Activated naive CD4-positive, alpha-beta T cell treated with anti-CD3 and anti-CD28 coated beads for 36 hours (primary cell): ENCODE data around the gene MTA3. TPM values are rescaled to one million over a fixed set of nuclear protein-coding genes. Genes with fewer than 3 reads are reported as not detected.

Experiments
- CTCF ChIA-PET: fragments of 350-600 bp; sonication (Branson Sonifier 250); formaldehyde crosslinking; loops from one replicate; lab custom pipeline; 2021; ENCODE audit warnings: antibody characterized with exemption; lab: Charles Lee
- DNase-seq: peaks from one replicate; pipeline ENCODE4 v3.0.0-alpha.2; 2020
- H3K27ac Mint-ChIP-seq: one replicate; pipeline ENCODE4 v1.8.0; 2021; ENCODE audit warnings: mild to moderate bottlenecking, mixed read lengths
- H3K27me3 Mint-ChIP-seq: one replicate; pipeline ENCODE4 v1.8.0; 2021; ENCODE audit warnings: low read depth, mixed read lengths
- H3K36me3 Mint-ChIP-seq: one replicate; pipeline ENCODE4 v1.8.0; 2021; ENCODE audit warnings: low read depth, mixed read lengths
- H3K4me1 Mint-ChIP-seq: one replicate; pipeline ENCODE4 v1.8.0; 2021; ENCODE audit warnings: low read depth, mixed read lengths
- H3K4me3 Mint-ChIP-seq: one replicate; pipeline ENCODE4 v1.8.0; 2021; ENCODE audit warnings: mild to moderate bottlenecking, moderate library complexity, mixed read lengths
- H3K9me3 Mint-ChIP-seq: one replicate; pipeline ENCODE4 v1.8.0; 2021; ENCODE audit warnings: mixed read lengths
- intact Hi-C: fragments of 100-400 bp; cut with micrococcal nuclease; formaldehyde crosslinking; loops from one replicate; pipeline ENCODE4 v1.15.1; 2023
- total RNA-seq, 2 experiments: library from RNA; stranded (reverse); gene quantifications; one replicate each; pipeline ENCODE4 v1.2.3, GENCODE V29; 2021

The MTA3 gene
- total RNA-seq, 2 experiments from 2014 or later: 31.9 to 38.0 TPM

GRCh38 chr2:42652086-42652485, 83.7 kb downstream of the MTA3 start:
- DNase-seq: peak; percentile 56
- intact Hi-C loops: loop anchor here (1.0 to 10.0 kb wide), 6 partner anchors 33 to 807 kb away; partner anchors contain the start of gene COX7A2L
- H3K4me3 Mint-ChIP-seq: peak overlapping the region; percentile 54

GRCh38 chr2:42653039-42653438, 84.6 kb downstream of the MTA3 start:
- H3K27me3 Mint-ChIP-seq: no peaks in the 10 kb centered on the region
- intact Hi-C loops: loop anchor here (2.0 to 10.0 kb wide), 5 partner anchors 86 to 808 kb away; partner anchors contain the start of gene COX7A2L
- no peaks in the 10 kb centered on the region for H3K9me3 Mint-ChIP-seq
- H3K4me1 Mint-ChIP-seq: peaks cover 67% of the 10 kb centered on the region
- H3K36me3 Mint-ChIP-seq: peaks cover under 1% of the 10 kb centered on the region
- CTCF ChIA-PET: interaction anchor here (3.1 kb wide), 1 partner anchor 10 kb away, joined by 19 read pairs; no protein-coding TSS in a partner anchor
- no peak for DNase-seq
- no peak overlapping the region for H3K27ac Mint-ChIP-seq
- H3K4me3 Mint-ChIP-seq: no peak overlapping the region

More at GRCh38 chr2:42652086-42652485, 83.7 kb downstream of the MTA3 start:
- H3K4me1 Mint-ChIP-seq: peaks cover 70% of the 10 kb centered on the region
- CTCF ChIA-PET: interaction anchor here (0.7 to 2.5 kb wide), 2 partner anchors 11 to 399 kb away, joined by 5 to 17 read pairs; no protein-coding TSS in a partner anchor
- H3K9me3 Mint-ChIP-seq: no peaks in the 10 kb centered on the region
- peak overlapping the region; percentile 83 for H3K27ac Mint-ChIP-seq
- H3K36me3 Mint-ChIP-seq: peaks cover 2% of the 10 kb centered on the region
- H3K27me3 Mint-ChIP-seq: no peaks in the 10 kb centered on the region

GRCh38 chr2:42653908-42654445, 85.5 kb downstream of the MTA3 start:
- no peaks in the 10 kb centered on the region for H3K27me3 Mint-ChIP-seq
- peak overlapping the region; percentile 44 for H3K27ac Mint-ChIP-seq
- DNase-seq: no peak
- peaks cover 59% of the 10 kb centered on the region for H3K4me1 Mint-ChIP-seq
- peaks cover 2% of the 10 kb centered on the region for H3K36me3 Mint-ChIP-seq
- H3K4me3 Mint-ChIP-seq: no peak overlapping the region
- intact Hi-C loops: loop anchor here (2.0 to 10.0 kb wide), 5 partner anchors 87 to 809 kb away; partner anchors contain the start of gene COX7A2L
- no peaks in the 10 kb centered on the region for H3K9me3 Mint-ChIP-seq
- CTCF ChIA-PET: interaction anchor here (0.8 to 3.1 kb wide), 4 partner anchors 10 to 734 kb away, joined by 3 to 19 read pairs (median 4); no protein-coding TSS in a partner anchor

GRCh38 chr2:42658306-42658705, 89.9 kb downstream of the MTA3 start:
- intact Hi-C loops: loop anchor here (10.0 kb wide), 1 partner anchor 814 kb away; no protein-coding TSS in a partner anchor
- peaks cover 5% of the 10 kb centered on the region for H3K36me3 Mint-ChIP-seq
- DNase-seq: no peak
- H3K27me3 Mint-ChIP-seq: no peaks in the 10 kb centered on the region
- CTCF ChIA-PET: interaction anchor here (0.5 to 0.6 kb wide), 2 partner anchors 103 to 299 kb away, joined by 3 read pairs; no protein-coding TSS in a partner anchor
- H3K4me1 Mint-ChIP-seq: peaks cover 34% of the 10 kb centered on the region
- H3K9me3 Mint-ChIP-seq: no peaks in the 10 kb centered on the region
- no peak overlapping the region for H3K27ac Mint-ChIP-seq
- H3K4me3 Mint-ChIP-seq: no peak overlapping the region

- no peak overlapping the region for H3K4me3 Mint-ChIP-seq
- intact Hi-C loops: loop anchor here (5.0 to 10.0 kb wide), 3 partner anchors 567 to 815 kb away; no protein-coding TSS in a partner anchor
- CTCF ChIA-PET: interaction anchor here (0.8 kb wide), 1 partner anchor 22 kb away, joined by 3 read pairs; no protein-coding TSS in a partner anchor
- no peaks in the 10 kb centered on the region for H3K27me3 Mint-ChIP-seq
- H3K27ac Mint-ChIP-seq: no peak overlapping the region
- no peaks in the 10 kb centered on the region for H3K9me3 Mint-ChIP-seq
- H3K4me1 Mint-ChIP-seq: peaks cover 30% of the 10 kb centered on the region
- H3K36me3 Mint-ChIP-seq: peaks cover 5% of the 10 kb centered on the region
- DNase-seq: no peak
Measured at GRCh38 chr2:42659609-42660008, 91.2 kb downstream of the MTA3 start.

- Mint-ChIP-seq H3K27ac (peak overlapping the region; percentile 57), H3K36me3 (peaks cover 2% of the 10 kb centered on the region), H3K4me3 (no peak overlapping the region), H3K4me1 (peaks cover 17% of the 10 kb centered on the region), H3K9me3 (no peaks in the 10 kb centered on the region), H3K27me3 (no peaks in the 10 kb centered on the region)
- CTCF ChIA-PET: interaction anchor here (0.6 to 2.8 kb wide), 23 partner anchors 9 to 920 kb away, joined by 3 to 30 read pairs (median 5); no protein-coding TSS in a partner anchor
- intact Hi-C loops: loop anchor here (1.0 to 5.0 kb wide), 6 partner anchors 94 to 791 kb away; partner anchors contain the start of genes COX7A2L and MTA3
- peak; percentile 80 for DNase-seq
Measured at GRCh38 chr2:42663106-42663780, 94.8 kb downstream of the MTA3 start.

- Mint-ChIP-seq H3K27ac (peak overlapping the region; percentile 57), H3K36me3 (peaks cover 2% of the 10 kb centered on the region), H3K27me3 (no peaks in the 10 kb centered on the region), H3K4me3 (no peak overlapping the region), H3K4me1 (peaks cover 17% of the 10 kb centered on the region), H3K9me3 (no peaks in the 10 kb centered on the region)
- no peak for DNase-seq
- CTCF ChIA-PET: interaction anchor here (0.6 to 2.8 kb wide), 20 partner anchors 10 to 920 kb away, joined by 3 to 30 read pairs (median 5); partner anchors contain the start of gene KCNG3
- intact Hi-C loops: loop anchor here (1.0 to 5.0 kb wide), 6 partner anchors 95 to 792 kb away; partner anchors contain the start of genes COX7A2L and MTA3
Measured at GRCh38 chr2:42663828-42664227, 95.4 kb downstream of the MTA3 start.

GRCh38 chr2:42673989-42674579, 105.7 kb downstream of the MTA3 start:
- CTCF ChIA-PET: no interaction called here
- Mint-ChIP-seq H3K4me3 (no peak overlapping the region), H3K9me3 (no peaks in the 10 kb centered on the region), H3K36me3 (peaks cover 6% of the 10 kb centered on the region), H3K27ac (no peak overlapping the region), H3K27me3 (no peaks in the 10 kb centered on the region), H3K4me1 (peaks cover 6% of the 10 kb centered on the region)
- no peak for DNase-seq
- intact Hi-C loops: no loop called here

- H3K4me3 Mint-ChIP-seq: no peak overlapping the region
- DNase-seq: no peak
- intact Hi-C loops: no loop called here
- H3K27me3 Mint-ChIP-seq: no peaks in the 10 kb centered on the region
- CTCF ChIA-PET: interaction anchor here (1.4 to 2.1 kb wide), 2 partner anchors 9 to 12 kb away, joined by 3 to 8 read pairs; no protein-coding TSS in a partner anchor
- peaks cover 6% of the 10 kb centered on the region for H3K36me3 Mint-ChIP-seq
- H3K9me3 Mint-ChIP-seq: no peaks in the 10 kb centered on the region
- H3K27ac Mint-ChIP-seq: no peak overlapping the region
- peaks cover 1% of the 10 kb centered on the region for H3K4me1 Mint-ChIP-seq
Measured at GRCh38 chr2:42675815-42676214, 107.4 kb downstream of the MTA3 start.

GRCh38 chr2:42685303-42685702, 116.9 kb downstream of the MTA3 start:
- DNase-seq: no peak
- Mint-ChIP-seq H3K4me3 (no peak overlapping the region), H3K36me3 (peaks cover 15% of the 10 kb centered on the region), H3K9me3 (no peaks in the 10 kb centered on the region), H3K27me3 (no peaks in the 10 kb centered on the region), H3K27ac (no peak overlapping the region), H3K4me1 (no peaks in the 10 kb centered on the region)
- CTCF ChIA-PET: no interaction called here
- intact Hi-C loops: no loop called here

GRCh38 chr2:42693013-42693615, 124.7 kb downstream of the MTA3 start:
- CTCF ChIA-PET: interaction anchor here (1.5 kb wide), 1 partner anchor 11 kb away, joined by 4 read pairs; no protein-coding TSS in a partner anchor
- no peak overlapping the region for H3K4me3 Mint-ChIP-seq
- H3K4me1 Mint-ChIP-seq: peaks cover 6% of the 10 kb centered on the region
- intact Hi-C loops: no loop called here
- peaks cover 5% of the 10 kb centered on the region for H3K36me3 Mint-ChIP-seq
- H3K27ac Mint-ChIP-seq: no peak overlapping the region
- H3K27me3 Mint-ChIP-seq: no peaks in the 10 kb centered on the region
- no peak for DNase-seq
- no peaks in the 10 kb centered on the region for H3K9me3 Mint-ChIP-seq
